Femur (tissue), 1 donor: ENCODE results near the gene ANKRD53.
"Not testable (repeated sequence)": the region's sequence is repeated elsewhere in the genome, so short reads cannot be mapped to it uniquely, and the experiment has no call there.

Source experiments
- DNase-seq: peaks from one replicate; pipeline ENCODE4 v3.0.0-alpha.2; 2017

The ANKRD53 gene

GRCh38 chr2:70991742-70992141 lies 13.3 kb downstream of the ANKRD53 start:
- no peak for DNase-seq

DNA sequence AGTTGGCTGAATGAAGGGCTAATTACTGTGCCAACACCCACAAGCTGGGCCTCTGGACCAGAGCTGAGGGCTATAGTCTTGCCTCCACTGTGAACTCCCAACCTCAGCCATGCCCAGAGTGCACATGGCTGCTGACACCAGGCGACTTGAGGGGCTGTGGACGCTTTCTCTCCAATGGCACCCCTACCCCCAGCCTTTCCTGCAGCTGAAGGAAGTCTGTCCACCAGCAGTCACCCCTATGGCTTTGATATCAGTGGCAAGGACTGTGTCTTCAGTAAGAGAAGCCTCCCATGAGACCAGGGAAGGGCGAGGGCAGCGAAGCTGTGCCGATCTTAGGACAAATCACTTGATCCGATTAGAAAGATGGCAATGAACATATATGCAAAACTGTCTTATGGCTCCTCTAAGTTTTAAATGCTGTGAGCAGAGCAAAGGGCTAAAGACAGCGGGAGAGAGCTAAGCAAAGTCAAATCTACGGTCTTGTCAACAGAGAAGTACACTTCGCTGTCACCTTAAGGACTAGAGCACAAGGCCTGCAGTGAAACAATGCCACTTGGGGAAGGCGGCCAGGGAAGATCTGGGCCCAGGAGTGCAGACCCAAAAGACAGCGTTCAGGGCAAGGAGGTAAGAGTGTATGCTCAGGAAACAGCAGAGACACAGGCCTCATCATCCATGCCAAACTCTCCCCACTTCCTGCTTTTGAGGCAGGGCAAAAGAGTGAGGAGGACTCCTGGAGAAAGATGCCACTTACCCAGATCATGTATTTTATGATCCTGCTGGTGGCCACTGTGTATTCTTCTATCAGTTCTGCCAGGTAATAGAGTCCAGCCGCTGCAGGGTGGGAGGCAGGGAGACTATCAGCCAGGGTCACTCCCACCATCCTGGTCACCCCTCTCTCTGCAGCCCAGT lies 14.8 kb downstream of the ANKRD53 start:
- DNase-seq: no peak

DNA sequence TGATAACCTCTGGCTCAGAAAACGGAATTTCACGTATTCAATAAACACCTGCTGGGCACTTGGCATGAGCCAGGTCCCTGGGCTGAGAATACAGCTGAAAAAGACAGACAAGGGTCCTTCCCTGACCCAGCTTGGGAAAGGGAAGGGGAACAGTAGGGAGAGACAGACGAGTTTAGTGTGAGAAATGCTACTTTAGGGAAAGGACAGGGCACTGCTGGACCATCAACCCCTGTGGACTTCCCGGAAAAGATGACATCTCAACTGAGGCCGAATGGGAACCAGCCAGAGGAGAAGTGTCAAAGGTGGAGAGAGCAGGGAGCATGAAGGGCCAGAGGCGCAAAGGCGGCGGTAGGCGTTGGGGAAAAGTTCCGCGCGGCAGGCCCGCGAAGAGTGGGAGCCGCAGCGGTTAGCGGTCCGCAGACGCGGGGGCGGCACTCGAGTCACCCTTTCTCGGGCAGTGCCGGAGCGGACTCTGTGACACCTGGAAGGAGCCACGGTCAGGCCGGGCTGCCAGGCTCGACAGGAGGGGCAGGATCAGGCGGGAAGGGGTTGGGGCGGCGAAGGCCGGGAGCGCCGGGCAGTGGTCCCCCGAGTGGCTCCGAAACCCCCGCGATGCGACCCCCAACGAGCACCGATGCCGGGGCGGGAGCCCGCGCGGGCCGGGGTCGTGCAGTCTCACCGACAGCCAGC lies 15.7 kb downstream of the ANKRD53 start:
- DNase-seq: peak; percentile 50

DNA sequence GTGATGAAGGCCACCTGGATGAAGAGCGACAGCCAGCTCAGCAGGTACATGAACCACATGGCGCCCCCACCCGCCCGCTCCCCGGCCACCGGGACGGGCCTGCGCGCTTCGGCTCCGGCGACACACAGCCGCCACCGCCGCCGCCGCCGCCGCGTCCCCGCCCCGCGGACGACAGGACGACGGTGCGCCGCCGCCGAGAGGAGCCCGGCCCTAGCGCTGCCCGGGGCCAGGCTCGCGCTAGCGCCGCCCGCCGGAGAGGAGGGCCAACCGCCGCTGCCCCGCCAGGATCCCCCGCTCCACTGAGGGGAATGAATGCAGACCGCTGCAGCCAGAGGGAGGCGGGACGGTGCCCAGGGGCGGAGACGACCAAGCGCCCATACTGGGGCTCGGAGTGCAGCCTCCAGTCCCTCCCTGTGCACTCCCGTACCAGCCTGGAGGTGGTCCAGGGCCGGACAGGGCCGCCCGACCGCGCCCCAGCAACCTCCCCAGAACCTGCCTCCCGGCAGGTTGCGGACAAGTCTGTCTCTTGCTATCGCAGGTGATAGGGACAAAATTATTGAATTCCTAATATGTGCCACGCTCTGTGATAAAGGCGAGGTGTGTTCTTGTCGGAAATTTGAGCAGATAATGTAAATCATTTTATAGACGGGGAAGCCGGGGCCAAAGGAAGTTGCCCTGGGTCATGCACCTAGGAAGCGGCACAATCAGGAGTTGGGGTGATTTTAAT lies 16.4 kb downstream of the ANKRD53 start, which contains the start of gene TEX261:
TSS of gene TEX261 (minus strand) at position 175 of the 727 bp plus-strand sequence. CDS start at position 59, 116 bp downstream.
- DNase-seq: peak; percentile 93

GRCh38 chr2:70995426-70995729 lies 16.9 kb downstream of the ANKRD53 start:
- no peak for DNase-seq

DNA sequence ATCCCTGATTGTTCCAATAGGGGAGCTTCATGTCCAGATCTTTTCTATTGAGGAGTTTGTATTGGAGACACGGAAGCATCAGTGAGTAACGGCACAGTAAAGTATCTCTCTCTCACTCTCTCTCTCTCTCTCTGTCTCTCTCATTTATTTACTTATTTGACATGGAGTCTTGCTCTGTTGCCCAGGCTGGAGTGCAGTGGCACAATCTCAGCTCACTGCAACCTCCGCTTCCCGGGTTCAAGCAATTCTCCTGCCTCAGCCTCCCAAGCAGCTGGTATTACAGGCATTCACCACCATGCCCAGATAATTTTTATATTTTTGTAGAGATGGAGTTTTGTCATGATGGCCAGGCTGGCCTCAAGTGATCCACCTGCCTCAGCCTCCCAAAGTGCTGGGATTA lies 20.5 kb downstream of the ANKRD53 start:
- not testable (repeated sequence) for DNase-seq

DNA sequence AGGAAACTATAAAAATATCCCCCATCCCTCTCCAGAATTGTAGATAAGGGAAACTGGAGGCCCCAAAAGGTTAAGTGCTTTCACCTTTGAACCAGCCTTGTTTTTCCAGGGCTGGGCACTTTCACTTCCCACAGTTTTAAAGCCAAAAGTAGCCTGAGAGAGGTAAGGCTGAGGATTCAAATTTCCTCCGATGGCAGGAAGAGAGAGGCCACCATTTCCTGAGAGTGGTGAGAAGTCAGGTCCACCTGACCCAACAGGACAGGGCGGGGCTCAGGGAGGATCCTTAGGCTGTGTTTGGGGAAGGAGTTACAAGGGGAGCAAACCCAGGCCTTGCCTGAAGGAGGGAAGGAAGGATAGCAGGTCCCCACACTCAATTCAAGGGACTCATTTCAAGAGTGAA lies 20.9 kb downstream of the ANKRD53 start:
- DNase-seq: no peak

DNA sequence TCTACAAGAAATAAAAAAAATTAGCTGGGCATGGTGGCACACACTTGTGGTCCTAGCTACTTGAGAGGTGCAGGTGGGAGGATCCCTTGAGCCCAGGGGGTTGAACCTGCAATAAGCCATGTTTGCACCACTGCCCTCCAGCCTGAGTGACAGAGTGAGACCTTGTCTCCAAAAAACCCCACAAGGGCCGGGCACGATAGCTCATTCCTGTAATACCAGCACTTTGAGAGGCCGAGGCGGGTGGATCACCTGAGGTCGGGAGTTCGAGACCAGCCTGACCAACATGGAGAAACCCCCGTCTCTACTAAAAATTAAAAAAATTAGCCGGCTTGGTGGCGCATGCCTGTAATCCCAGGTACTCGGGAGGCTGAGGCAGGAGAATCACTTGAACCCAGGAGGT lies 21.5 kb downstream of the ANKRD53 start:
- DNase-seq: not testable (repeated sequence)

DNA sequence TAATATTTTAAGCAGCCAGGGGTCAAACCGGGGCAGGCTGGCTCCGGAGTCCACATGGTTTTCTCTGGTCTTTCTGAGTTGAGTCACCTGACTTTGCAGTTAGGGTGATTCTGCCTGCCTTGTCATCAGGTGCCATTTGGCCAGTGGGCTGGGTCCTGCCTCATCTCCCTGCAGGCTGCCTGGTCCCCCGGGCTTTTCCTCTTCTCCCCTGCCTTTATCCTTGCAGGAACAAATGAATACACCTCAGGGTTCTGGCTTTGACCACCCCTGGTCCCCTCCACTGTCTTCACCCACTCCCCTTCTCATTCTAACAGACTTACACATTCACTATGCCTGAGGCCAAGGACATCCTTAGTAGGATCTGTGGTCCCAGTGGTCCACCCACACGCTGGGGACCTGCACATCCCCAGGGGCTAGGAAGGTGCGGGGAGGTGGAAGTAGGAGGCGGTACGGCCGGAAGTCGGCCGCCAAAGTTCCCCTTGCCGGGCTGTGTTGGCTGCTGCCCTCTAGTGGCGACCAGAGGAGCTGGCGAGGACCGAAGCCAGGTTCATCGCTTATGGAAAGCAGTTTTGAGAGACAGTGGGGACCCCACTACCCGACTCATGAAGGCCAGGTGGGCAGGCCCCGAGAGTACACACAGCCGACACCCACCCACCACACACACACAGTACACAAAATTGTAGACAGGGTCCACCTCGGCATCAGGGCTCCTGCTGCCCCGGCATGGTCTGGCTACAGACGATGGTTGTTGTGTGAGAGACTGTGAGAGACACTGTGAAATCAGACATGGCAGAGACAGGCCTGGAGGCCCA lies 22.6 kb downstream of the ANKRD53 start:
- peak; percentile 74 for DNase-seq

GRCh38 chr2:71001592-71001927 lies 23.1 kb downstream of the ANKRD53 start:
- DNase-seq: no peak

GRCh38 chr2:71001981-71002570 lies 23.6 kb downstream of the ANKRD53 start:
- no peak for DNase-seq

- DNase-seq: no peak
Observed at GRCh38 chr2:71003396-71003795, 25.0 kb downstream of the ANKRD53 start.

- DNase-seq: no peak
Observed at GRCh38 chr2:71003966-71004755, 25.7 kb downstream of the ANKRD53 start.

DNA sequence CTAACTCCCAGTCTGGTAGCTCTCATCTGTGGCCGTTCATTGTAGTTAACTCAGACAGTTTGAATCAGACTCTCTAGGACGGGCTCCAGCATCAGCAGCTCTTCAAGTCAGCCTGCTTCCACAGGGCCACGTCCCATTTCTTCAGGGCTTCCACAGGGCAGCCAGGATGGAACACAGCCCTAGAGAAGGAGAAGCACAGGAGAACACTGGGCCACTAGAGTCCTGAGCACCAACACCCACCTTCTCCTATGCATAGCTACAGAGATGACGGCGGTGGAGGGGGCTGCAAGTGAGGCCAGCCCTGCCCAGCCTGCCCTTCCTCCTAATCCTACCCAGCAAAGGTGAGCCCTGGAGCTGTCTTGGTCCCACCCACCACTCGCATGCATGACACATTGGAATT lies 26.4 kb downstream of the ANKRD53 start:
- no peak for DNase-seq

DNA sequence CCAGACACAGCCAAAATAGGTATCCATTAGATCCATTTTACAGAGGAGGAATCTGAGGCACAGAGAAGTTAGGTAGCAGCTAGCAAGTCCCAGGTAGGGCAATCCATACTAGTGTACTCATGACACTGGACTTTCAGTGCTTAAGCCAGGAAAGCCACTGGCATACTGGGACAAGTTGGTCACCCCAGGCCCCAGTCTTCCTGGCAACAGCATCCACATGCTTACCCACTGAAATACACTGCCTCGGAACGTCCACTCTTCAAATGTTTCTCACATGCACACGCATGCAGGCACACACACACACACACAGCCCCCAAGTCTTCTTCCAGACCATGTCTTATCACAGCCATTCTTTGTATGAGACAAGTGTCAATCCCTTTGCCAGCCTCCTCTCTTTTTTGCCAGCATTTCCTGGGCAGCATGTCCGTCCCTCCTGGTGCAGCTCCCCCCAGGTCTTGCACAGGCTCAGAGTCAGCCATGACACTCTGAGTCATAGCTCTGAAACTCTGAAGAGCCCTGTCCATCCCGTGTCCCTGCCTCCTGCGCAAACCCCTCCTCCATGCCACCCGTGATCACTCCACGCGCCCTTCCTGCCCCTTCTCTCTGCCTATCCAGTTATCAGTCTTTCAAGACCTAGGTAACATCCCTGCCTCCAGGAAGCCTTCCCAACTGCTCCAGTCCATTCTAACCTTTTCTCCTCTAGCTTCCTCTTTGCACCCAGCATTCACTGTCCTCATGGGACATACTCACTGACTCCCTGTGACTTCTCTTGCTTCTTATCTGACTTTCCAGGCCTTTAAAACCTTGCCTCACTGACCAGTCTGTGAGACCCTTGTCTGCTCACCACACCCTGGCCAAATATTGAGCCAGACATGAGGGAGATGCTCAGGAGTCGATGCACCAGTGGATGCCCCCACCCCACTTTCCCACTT lies 27.1 kb downstream of the ANKRD53 start:
- DNase-seq: no peak

GRCh38 chr2:71006323-71006722 lies 27.9 kb downstream of the ANKRD53 start:
- DNase-seq: no peak

DNA sequence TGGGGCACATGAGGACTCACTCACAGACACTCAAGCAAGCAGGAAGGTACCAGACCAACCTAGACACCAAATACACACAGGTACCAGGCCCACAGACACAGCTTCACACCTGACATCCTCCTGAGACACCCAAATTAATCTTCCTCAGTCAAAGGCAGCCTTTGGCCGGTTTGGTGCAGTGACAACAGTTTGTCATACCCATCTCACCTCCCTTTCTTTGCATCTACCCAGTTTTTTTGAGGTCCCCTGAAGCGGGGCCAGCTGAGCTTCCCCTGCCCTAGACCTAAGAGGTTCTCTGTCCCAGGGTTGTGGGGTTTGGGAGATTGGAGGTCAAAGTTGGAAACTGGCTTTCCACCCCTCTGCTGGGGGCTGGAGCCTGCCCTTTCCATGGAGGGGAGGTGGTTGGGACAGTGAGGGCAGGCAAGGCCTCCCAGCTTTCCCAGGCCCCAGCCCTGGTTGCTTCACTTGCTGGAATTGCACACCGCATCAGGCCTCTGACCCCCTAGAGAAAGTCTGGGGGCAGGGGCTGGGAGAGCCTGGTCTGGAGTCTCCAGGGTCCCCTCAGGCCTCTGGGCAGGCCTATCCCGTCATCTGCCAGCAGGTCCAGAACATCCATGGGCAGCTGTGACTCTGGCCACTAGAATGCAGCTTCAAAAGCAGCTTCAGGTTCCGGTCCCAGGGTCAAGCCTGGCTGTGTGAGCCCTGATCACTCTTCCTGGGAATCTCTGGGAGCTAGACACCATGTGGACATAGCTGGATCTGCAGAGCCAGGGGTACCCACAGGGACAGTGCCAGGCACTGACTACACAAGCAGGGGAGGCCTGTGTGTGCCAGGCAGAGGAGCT lies 28.7 kb downstream of the ANKRD53 start:
- DNase-seq: no peak

DNA sequence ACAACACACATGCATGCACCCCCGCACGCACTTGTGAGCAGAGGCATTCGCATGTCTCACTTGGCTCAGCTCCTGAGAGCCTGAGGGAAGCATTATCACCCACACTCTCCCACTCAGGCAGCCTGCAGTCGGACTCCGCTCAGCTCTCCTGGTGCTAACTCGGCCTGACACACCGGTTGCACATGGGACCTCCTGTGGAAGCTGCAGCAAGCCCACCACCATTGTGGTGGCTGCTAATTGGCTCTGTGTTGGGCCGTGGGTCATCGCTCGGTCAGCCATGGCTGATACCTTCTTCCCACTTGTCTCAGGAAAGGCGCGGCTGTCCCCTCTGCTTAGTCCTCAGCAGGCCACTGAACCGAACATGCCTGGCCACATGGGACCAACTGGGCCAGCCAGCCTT lies 29.9 kb downstream of the ANKRD53 start:
- no peak for DNase-seq

GRCh38 chr2:71011786-71012185 lies 33.4 kb downstream of the ANKRD53 start:
- not testable (repeated sequence) for DNase-seq
